Measurements from ENCODE around the gene BCAN. TPM values are rescaled to one million over a fixed set of nuclear protein-coding genes. Genes with fewer than 3 reads are reported as not detected.

The BCAN gene
- total and polyA plus RNA-seq, 2 experiments from 2014 or later = 0.23 to 0.86 TPM

DNA sequence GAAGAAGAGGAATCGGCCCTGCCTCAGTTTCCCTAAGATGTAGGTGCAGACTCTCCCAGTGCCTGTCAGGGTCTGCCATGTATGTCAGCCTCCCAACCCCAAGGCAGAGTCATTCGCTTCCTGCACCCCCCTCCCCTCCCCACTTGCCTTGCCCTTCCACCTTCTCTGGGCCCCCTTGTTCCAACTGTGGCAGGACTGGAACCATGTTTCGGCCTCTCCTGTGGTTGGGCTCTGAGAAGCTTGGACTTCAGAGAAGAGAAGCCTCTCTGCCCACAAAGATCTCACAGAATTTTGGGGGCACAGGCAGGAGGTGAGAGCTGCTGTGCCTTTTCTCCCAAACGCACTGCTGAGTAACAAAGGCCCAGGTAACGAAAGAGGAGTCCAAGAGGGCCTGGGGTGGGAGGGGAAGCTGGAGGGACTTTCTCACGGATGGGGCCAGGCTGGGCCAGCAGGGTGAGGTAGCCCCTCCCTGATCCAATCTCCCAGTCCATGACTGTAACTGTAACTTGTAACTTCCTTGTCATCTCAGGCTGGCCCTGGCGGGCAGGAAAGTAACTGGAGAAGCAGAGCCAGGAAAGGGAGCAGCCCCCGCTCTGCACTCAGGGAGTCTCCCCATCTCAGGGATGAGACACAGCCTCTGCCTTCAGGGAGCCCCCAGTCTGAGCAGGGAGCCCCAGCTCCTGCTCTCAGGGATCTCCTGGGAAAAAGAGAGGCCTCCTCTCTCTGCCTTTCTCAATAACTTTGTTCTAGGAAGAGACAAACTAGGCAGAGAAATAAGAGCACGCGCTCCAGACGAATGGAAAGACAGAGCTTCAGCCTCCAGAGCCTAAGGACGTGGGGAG lies 52.2 kb downstream of the BCAN start:
- H3K4me1 ChIP-seq (ENCODE audit: low read depth) = peaks cover 50% of the 10 kb centered on the region
- H3K36me3 ChIP-seq = peaks cover 1% of the 10 kb centered on the region

GRCh38 chr1:156694690-156694962 lies 52.7 kb downstream of the BCAN start:
- H3K4me3 ChIP-seq = no peak overlapping the region
- DNase-seq (ENCODE audit: low read depth in 1 of 2, low spot score in 1 of 2) = no peak

More for the DNA sequence above, 52.2 kb downstream of the BCAN start:
- Histone ChIP-seq H3K27me3 (no peaks in the 10 kb centered on the region), H3K9me3 (ENCODE audit: low read depth) (no peaks in the 10 kb centered on the region), H3K27ac (peak overlapping the region; percentile 89), H3K4me3 (no peak overlapping the region)
- no peak for TF ChIP-seq CTCF (IDR thresholded peaks at IDR 0.05; ENCODE audit: low read depth, low read length)
- peak in 1 of 2 donors; percentile 51 for DNase-seq (ENCODE audit: low read depth in 1 of 2, low spot score in 1 of 2)

DNA sequence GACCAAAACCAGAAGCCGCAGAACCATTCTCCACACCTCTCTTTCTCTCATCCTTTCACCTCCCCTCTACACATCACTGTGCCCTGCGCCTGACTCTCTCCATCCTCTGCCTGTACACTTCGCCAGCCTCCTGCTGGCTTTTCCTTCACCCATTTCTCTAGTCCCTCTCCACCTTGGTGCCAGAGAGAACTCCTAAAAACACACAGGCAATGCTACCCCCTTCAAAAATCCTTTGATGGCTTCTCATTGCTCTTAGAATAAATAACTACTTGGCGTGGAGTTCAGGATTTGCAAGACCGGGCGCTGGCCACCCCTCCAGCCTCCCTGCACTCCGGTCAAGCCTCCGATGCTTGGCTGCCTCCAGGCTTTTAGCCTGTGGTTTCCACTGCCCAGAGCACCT lies 54.8 kb downstream of the BCAN start:
- Histone ChIP-seq H3K36me3 (peaks cover 18% of the 10 kb centered on the region), H3K27me3 (no peaks in the 10 kb centered on the region), H3K9me3 (ENCODE audit: low read depth) (no peaks in the 10 kb centered on the region), H3K4me1 (ENCODE audit: low read depth) (peaks cover 28% of the 10 kb centered on the region), H3K27ac (no peak overlapping the region), H3K4me3 (no peak overlapping the region)
- DNase-seq (ENCODE audit: low read depth in 1 of 2, low spot score in 1 of 2) = no peak
- no peak for TF ChIP-seq CTCF (IDR thresholded peaks at IDR 0.05; ENCODE audit: low read depth, low read length)

More at GRCh38 chr1:156694690-156694962, 52.7 kb downstream of the BCAN start:
- H3K27ac ChIP-seq = peak overlapping the region; percentile 89
- H3K4me1 ChIP-seq (ENCODE audit: low read depth) = peaks cover 49% of the 10 kb centered on the region
- H3K9me3 ChIP-seq (ENCODE audit: low read depth) = no peaks in the 10 kb centered on the region
- no peak for TF ChIP-seq CTCF (IDR thresholded peaks at IDR 0.05; ENCODE audit: low read depth, low read length)
- H3K36me3 ChIP-seq = peaks cover 7% of the 10 kb centered on the region
- no peaks in the 10 kb centered on the region for H3K27me3 ChIP-seq

DNA sequence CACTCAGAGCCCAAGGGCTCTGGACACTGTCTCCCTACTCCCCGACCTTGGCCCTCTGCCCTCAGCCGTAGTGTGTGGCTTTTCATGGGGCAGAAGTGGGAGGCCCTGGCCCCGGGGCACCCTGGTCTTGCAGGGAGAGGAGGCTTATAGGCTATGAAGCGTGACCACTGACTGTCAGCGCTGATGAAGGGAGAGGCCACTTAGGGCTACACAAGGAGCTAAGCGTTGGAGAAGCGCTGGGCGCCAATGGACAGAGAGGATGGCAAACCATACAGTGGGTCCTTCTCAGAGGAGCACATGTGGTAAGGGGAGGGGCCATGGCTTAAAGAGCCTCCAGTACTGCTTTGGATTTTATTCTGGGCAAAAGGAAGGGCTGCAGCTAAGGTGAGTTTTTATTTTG lies 55.6 kb downstream of the BCAN start:
- H3K27ac ChIP-seq = no peak overlapping the region
- no peak for TF ChIP-seq CTCF (IDR thresholded peaks at IDR 0.05; ENCODE audit: low read depth, low read length)
- H3K27me3 ChIP-seq = no peaks in the 10 kb centered on the region
- H3K4me1 ChIP-seq (ENCODE audit: low read depth) = peaks cover 21% of the 10 kb centered on the region
- no peak overlapping the region for H3K4me3 ChIP-seq
- DNase-seq (ENCODE audit: low read depth in 1 of 2, low spot score in 1 of 2) = no peak
- H3K9me3 ChIP-seq (ENCODE audit: low read depth) = no peaks in the 10 kb centered on the region
- peaks cover 18% of the 10 kb centered on the region for H3K36me3 ChIP-seq

- Histone ChIP-seq H3K9me3 (ENCODE audit: low read depth) (no peaks in the 10 kb centered on the region), H3K4me3 (no peak overlapping the region), H3K36me3 (peaks cover 18% of the 10 kb centered on the region), H3K4me1 (ENCODE audit: low read depth) (peaks cover 17% of the 10 kb centered on the region), H3K27ac (peak overlapping the region; percentile 43), H3K27me3 (no peaks in the 10 kb centered on the region)
- no peak for DNase-seq (ENCODE audit: low read depth in 1 of 2, low spot score in 1 of 2)
- TF ChIP-seq CTCF (IDR thresholded peaks at IDR 0.05; ENCODE audit: low read depth, low read length) = no peak
These were observed 57.1 kb downstream of the BCAN start for GRCh38 chr1:156698995-156699394.
